ENCODE results near the gene CCDC201.

Gene CCDC201

DNA sequence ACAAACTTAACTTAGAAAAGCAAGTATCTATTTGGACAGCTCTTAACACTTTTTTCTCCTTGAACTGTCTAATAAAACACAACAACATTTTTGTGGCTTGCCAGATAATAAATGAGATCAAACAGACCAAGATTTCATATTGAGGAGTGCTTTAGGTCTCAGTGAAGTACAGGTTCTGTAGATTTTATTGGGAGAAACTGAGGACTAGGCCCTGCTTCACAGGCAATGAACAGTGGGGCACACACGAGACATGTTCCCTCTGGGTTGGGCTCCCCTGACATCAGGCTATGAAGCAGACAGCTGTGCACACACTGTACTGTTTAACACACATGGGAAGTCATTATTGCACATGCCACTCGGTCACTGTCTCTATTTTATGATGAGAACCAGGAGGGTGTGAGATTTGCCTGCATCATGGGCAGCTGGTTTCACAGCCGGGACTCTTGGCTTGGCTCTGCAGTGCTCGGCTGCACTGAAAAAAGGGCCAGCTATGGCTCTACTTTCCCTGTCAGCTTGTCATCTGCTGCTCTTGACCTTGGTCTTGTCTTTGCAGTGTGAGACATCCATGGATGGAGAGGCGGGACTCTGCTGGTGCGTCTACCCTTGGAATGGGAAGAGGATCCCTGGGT is 19.6 kb upstream of the CCDC201 start:
- DNase-seq, result no peak

DNA sequence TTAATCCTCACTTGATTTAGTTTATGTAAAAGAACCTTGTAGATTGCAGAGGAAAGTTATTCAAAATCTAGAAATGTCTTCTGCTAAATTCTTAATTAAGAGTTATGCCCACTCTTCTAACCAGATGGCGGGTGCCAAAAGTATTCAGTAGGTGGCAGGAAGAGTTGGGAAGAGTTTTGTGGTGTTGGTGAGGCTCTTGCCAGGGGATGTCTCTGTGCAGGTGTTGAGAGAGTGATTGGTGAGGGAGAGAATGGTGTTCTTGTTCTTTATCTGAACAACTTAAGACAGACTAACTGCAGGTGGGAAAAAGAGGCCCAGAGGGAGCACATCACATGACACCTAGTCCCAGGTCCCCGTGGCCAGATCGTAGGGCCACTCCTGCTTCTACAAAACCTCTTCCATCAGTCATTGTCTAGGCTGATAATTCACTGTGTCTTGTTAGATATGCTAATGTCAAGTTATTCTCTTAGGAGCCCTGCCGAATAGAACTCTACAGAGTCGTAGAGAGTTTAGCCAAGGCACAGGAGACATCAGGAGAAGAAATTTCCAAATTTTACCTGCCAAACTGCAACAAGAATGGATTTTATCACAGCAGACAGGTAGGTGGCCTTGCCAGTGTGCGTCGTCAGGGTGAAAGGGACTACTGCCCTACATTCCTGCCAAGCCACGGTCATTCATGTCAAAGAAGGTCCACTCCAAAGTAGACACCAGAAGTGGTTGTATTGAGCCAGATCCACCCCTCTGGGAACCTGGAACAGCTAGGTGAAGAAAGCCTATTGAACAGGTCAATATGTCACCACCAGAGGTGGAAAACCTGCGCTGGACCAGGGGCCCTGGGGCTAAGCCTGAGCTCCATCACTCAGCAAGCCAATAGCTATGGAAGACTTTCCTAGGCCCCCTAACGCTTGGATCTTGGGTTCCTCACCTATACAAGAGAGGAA is 18.9 kb upstream of the CCDC201 start:
- DNase-seq, result no peak

DNA sequence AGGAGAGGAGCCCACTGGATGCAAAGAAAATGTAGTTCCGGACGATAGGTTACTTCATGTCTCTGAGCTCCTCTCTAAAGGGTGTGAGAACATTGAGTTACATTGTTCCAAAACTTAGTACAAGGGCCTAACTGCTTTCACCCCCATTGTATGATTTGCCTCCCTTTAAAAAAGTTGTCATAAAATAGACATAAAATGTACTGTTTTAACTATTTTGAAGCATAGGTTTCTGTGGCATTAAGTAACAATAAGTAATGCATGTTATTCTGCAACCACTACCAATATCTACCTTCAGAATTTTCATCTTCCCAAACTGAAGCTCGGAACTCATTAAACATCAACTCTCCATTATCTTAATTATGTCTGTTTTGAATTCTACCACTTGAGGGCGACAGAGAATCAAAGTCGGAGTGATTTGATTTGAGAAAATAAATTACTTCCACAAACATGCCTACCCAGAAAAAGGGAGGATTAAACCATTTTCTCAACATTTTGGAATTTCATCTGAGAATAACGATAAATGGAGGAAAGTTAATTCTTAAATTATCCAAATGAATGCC is 18.1 kb upstream of the CCDC201 start:
- DNase-seq, result peak; percentile 2

DNA sequence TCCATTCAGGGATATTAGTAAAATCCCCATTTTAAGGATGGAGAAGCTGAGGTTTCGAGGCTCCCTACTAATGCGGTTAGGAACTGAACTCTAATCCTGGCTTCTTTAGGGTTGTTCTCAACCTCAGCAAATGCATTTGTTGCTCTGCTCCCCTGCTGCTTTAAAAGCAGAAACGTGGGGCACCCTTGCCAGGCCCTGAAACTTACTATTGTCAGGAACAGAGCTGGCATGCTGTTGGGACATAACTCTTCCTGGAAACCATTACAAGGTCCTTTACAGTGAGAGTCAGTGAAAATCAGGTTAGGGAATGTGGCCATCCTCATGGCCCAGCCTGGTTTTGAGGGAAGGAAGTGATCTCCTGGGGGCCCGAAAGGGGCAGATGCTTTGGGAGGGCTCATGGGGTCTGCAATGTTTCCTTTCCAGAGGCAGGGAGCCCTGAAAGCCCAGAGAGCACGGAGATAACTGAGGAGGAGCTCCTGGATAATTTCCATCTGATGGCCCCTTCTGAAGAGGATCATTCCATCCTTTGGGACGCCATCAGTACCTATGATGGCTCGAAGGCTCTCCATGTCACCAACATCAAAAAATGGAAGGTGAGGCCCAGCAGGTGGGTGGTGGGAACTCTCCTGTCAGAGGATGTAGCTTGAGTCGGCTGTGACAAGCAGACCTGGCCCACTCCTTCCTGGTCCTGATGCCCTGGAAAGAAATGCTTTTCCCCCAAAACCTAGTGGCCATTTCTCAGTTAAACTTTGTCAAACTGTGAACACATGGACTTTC is 17.4 kb upstream of the CCDC201 start:
- DNase-seq, result no peak

DNA sequence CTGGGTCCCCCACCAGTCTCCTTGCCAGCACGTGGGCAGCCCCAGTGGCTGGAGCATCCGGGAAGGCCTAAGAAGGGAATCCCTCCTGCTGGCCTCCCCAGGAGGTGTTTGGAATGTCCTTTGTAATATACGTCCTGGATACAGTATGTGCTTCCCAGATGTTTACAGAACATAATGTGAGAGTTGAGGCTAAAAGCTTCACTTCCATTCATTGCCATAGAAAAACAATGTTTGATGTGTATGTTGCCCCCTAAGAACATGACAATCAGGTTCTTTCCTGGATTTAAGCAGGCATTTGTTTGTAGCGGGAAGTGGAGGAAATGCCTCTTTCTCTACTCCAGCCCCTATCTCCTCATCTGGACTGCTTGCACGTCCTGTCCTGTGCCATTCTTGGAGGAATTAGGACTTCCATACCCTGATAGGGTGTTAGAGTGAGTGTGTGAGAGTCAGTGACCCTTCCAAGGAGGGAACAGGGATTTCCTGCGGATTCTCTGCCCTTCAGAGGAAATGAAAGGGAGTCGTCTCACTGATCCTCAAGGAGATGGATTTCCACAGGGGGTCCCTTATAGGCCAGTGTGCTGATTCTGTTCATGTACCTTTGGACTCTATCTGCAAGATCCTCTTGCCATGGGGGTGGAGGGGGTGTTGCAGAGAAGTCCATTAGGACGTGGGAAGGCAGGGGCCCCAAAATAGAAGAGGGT is 16.6 kb upstream of the CCDC201 start:
- no peak for DNase-seq

DNA sequence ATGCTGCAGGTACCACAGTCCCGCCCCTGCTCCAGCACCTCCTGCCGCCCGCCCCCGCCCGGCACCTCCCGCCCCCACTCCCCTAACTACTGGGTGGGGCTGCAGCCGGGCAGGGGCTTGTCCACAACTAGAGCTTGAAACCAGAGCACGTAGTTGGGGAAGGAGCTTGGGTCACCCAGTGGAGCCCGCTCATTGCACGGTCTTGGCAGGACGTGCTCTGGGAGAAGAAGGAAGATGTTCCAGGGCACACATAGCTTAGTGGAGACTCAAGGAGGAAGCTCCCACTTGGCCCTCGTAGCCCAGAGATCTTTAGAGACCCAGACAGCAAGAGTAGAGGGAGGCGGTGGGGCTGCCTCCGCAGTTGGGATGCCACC is 16.1 kb upstream of the CCDC201 start:
- no peak for DNase-seq

DNA sequence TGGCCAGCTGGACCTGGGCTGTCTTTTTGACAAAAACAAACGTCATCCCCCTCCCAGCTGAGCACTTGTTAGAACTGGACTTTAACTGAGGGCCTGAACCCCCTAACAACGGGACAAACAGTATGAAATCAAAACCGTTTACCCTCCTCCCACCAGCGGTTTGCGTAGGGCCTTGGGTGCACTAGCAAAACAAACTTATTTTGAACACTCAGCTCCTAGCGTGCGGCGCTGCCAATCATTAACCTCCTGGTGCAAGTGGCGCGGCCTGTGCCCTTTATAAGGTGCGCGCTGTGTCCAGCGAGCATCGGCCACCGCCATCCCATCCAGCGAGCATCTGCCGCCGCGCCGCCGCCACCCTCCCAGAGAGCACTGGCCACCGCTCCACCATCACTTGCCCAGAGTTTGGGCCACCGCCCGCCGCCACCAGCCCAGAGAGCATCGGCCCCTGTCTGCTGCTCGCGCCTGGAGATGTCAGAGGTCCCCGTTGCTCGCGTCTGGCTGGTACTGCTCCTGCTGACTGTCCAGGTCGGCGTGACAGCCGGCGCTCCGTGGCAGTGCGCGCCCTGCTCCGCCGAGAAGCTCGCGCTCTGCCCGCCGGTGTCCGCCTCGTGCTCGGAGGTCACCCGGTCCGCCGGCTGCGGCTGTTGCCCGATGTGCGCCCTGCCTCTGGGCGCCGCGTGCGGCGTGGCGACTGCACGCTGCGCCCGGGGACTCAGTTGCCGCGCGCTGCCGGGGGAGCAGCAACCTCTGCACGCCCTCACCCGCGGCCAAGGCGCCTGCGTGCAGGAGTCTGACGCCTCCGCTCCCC is 15.5 kb upstream of the CCDC201 start, which contains the start of gene IGFBP1:
IGFBP1 (plus strand) TSS at position 304 of the 808 bp plus-strand sequence; CDS start at position 469, 165 bp downstream.
- DNase-seq, result no peak

DNA sequence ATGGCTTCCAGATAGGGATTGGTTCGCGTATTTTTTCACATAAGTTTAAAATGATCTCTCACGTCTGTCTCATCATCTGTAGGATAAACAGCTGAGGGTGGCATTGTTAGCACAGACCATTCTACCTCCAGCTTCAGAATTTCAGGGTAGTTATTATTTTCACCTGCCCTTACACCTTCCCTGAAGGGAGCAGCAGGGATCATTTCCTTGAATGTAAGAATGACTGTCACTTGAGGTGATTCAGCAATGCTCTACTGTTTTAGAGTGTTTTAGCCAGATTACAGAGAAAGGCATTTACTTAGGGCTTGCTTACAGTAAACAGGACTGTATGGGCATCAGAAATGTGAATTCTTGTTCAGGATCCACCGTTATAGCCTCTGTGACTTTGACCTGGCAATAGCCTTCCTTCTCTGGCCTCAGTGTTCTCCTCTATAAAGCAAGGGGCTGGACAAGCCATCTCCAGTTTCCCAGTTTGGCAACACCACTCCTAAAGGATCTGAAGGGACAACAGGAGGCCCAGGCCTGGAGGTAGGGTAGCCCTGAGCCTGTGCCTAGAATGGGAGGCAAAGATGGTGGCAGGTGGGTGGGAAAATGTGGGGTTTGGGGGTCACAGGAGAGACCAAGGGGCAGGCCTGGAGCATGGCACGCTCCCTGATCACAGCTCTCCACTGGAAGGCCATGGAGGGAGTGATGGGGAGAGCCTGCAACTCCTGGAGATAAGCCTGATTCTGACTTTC is 14.2 kb upstream of the CCDC201 start:
- no peak for DNase-seq

DNA sequence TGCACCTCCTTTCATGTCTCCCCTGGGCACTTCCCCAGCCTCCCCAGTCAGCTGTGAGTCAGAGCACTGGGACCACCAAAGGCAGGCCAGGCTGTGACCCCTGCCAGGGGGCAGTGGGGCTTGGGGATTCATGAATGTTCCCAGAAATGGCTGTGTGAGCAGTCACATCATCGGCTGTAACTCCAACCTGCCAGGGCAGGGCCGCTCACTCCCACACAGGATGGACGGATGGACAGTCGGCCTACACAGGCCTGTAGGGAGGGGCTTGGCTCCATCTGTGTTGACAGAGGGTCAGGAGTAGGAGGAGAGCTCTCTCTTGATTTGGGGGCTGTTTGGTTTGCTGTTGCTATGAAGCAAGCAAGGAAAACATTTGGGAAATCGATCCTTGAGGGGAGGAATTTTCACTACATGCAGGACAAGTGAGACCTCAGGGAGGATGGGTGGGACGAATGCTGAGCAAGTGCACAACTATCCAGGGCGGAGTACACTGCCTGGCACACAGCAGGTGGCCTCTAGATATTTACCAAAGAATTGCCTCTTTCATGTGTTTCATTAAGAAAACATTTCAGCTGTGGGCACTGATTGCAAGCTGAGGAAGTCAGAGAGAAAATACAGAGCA is 12.5 kb upstream of the CCDC201 start:
- DNase-seq, result no peak

DNA sequence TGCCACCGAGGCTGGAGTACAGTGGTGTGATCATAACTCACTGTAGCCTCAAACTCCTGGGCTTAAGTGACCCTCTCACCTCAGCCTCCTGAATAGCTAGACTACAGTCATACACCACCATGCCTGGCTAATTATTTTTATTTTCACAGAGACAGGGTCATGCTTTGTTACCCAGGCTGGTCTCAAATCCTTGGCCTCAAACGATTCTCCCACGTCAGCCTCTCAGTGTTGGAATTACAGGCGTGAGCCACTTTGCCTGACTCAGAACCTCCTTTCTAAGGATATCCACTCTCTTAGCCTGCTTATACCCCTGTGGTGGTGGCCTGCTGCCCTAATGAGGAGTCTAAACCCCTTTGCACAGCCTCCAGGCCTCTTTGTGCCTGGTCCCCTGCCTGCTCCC is 11.3 kb upstream of the CCDC201 start:
- DNase-seq, result no peak

DNA sequence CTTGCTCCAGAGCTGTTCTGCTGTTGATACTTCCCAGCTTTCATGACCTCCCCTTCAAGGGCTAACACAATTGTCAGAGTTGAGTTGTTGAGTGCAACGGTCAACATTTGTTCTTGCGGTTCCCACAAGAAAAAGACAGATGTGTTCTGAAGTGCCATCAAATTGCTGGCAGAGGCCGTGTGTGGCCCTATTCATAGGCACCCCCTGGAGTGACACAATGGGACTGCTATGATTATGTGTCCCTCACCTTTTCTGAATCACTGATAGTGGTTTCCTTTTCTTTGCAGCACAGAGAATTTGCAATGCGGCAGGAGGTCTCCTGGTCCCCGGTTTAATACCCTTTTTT is 9.6 kb upstream of the CCDC201 start:
- DNase-seq, result peak; percentile 77

DNA sequence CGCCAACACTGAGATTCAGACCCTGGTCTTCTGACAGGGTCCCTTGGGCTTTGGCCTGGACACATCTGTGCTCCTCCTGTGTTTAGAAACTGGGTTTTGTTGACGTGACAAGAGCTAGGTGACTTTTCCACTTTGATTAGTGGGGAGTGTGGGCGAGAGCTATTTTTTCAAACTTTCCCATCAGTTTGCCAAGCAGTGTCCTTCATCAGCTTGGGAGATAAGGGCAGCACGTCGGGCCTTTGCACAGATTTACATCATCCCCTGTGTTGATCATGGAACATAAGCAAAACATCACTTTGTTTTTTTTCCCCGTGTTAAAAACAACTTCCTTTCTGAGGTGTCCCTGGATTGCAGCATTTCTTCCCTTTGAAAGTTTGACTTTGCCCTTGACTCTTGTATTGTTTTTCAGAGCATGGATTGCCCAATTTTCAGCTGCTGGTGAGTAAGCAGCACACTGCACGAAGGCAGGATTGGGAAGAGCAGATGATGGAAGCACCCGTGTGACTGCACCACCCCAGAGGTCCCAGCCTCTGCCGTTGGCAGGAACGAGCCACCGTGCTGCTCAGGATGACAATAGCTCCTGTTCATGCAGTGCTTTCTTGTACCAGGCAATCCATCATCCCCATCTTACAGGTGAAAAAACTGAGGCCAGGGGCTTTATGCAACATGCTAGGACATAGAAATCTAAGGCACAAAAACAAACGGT is 9.0 kb upstream of the CCDC201 start:
- DNase-seq, result no peak

DNA sequence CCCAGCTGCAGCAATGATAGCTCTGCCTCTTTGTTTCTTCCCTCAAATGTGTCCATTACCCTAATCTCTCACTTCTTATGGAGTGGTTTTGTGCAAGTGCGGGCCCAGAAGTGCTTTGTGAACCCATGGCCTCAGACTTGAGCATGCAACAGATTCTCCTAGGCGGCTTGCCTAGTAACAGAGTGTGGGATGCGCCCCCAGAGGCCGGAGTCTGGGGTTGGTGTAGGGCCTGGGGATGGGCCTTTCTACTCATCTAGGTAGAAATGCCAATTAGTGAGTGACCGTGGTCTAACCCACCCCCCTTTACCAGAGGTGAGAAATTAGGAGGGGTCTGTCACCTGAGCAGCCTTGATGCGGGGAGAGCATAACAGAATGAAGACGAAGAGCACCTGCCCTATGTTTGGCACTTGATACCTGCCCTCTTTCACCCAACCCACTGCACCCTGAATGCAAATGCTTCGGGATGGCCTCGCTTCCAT is 8.4 kb upstream of the CCDC201 start:
- DNase-seq, result no peak

DNA sequence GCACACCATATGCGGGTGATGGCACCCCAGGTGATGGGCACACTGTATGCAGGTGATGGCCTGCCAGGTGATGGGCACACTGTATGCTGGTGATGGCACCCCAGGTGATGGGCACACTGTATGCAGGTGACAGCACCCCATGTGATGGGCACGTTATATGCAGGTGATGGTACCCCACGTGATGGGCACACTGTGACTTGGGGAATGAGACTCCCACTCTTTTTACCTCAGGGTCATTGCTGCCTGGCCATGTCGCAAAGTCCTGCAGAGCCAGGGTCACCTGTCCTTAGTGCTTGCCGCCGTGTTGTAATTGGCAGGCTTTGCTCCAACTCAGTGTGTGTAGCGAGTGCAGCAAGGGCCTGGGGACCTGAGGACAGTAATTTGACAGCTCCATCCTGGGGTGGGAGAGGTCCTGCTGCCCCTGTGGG is 7.6 kb upstream of the CCDC201 start:
- no peak for DNase-seq

DNA sequence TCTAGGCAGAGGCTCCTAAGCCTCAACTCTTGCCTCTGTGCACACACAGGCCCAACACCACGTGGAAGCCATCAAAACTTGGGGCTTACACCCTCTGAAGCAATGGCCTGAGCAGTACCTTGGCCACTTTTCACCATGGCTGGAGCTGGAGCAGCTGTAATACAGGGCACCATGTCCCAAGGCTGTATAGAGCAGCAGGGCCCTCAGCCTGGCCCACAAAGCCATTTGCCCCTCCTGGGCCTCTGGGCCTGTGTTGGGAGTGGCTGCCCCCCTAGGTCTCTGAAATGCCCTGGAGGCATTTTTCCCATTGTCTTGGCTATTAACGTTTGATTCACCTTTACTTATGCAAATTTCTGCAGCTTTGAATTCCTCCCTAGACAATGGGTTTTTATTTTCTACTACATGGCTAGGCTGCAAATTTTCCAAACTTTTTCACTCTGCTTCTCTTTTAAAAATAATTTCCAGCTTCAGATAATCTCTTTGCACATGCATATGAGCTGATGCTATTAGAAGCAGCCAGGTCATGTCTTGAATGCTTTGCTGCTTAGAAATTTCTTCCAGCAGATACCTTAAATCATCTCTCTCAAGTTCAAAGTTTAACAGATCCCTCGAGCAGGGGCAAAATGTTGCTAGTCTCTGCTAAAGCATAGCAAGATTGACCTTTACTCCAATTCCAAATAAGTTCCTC is 5.7 kb upstream of the CCDC201 start:
- no peak for DNase-seq

DNA sequence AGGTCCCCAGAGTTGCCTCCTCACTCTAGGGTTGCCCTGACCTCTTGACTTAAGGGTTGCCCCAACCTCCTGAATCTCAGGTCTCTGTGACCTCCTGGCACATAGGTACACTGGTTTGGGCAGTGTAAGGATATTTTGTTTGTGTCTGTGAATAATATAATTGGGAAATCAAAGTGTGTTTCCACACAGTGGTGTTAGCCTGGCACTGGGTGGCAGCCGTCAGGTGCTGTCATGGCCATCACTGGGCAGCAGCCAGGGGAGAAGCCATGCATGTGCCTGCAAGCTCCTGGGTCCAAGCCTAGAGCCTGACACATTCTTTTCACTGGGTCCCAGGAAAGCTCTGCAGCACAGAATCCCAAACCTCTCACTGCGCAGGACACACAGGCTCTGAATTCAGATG is 3.6 kb upstream of the CCDC201 start:
- no peak for DNase-seq

DNA sequence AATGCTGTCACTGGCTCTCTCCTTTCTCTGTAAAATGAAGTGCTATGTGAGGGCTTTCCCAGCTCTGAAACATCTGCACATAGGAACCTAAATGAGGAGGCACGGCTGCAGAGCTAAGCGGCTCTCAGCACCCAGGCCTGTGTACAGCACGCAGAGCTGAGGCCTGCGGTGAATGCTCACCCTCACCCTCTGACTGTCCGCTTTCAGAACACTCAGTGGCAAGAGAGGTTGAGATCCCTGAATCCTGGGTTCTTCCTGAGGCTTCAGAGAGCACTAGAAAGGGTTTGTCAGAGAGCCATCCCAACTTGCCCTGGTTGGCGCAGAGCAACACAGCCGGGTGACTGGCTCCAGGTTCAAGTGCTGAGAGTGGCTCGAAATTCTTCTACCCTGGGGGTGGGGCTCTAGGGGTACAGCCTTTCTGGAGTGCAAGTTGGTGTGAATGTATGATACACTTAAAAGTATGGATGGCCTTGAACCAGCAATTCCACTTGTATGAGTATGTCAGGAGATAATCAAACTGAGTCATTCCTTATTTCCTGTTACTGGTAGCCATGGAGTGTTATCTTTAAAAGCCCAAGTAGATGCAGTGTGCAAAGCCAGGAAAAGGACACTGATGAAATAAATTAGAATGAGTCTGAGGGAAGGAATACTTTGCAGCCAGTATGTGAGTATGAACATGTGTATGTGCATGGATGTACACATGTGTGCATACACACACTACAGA is 1.7 kb upstream of the CCDC201 start:
- DNase-seq, result no peak

DNA sequence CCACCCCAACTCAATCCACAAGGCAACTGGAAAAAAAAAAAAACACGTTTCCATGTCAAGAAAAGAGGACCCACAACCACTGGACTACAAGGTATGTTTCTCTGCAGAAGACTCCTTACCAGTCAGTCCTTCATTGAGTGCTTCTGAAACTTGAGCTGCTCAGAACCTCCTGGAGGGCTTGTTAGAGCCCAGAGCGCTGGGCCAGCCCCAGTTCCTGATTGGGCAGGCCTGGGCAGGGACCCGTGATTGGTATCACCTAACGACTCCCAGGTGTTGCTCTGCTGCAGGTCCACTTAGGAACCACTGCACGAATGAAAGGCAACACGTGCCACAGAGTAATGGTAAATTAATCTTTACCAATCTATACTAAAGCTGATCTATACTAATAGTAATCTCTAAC is 473 bp upstream of the CCDC201 start:
- no peak for DNase-seq

Data from DMS153 (cell line).